PC-9 (cell line): ENCODE results near the gene CCR5AS.

Experiments
- CTCF ChIP-seq: fragments of 200-600 bp; sonication (generic); conservative IDR thresholded peaks from 2 replicates; pipeline ENCODE4 v1.6.1; 2017; ENCODE audit warnings: mixed run types, antibody characterized with exemption, mild to moderate bottlenecking, moderate library complexity
- EZH2 ChIP-seq: fragments of 200-600 bp; sonication (generic); IDR thresholded peaks from 2 replicates; pipeline ENCODE4 v1.8.0; 2017; ENCODE audit warnings: antibody characterized with exemption, low read depth

GRCh38 chr3:46324036-46324435 lies 82.8 kb downstream of the CCR5AS start:
- TF ChIP-seq EZH2 (no peak), CTCF (no peak)
